ENCODE data around the gene MILR1. TPM values are rescaled to one million over a fixed set of nuclear protein-coding genes. Genes with fewer than 3 reads are reported as not detected.
A peak's percentile ranks its signal among the peaks of the same experiment; 100 is the strongest.

MILR1 gene, protein sequence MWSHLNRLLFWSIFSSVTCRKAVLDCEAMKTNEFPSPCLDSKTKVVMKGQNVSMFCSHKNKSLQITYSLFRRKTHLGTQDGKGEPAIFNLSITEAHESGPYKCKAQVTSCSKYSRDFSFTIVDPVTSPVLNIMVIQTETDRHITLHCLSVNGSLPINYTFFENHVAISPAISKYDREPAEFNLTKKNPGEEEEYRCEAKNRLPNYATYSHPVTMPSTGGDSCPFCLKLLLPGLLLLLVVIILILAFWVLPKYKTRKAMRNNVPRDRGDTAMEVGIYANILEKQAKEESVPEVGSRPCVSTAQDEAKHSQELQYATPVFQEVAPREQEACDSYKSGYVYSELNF
- 10 to 100 TPM; 17.3 to 34.4 TPM for total RNA-seq
- 1 to 10 TPM; 2.6 to 5.6 (median 4.3) TPM for polyA plus RNA-seq (ENCODE audit: insufficient read length in 6 of 6)
- long read RNA-seq, donor 1: 0 reads
- long read RNA-seq, donor 2, partial matches to known transcripts: 0 of 3 reads
- long read RNA-seq, donor 2, other reads (novel, unspliced or antisense): 0 of 3 reads
- long read RNA-seq, donor 3: 0 reads
- long read RNA-seq, donor 4, partial matches to known transcripts: 1 of 5 reads
- long read RNA-seq, donor 4, other reads (novel, unspliced or antisense): 2 of 5 reads
- long read RNA-seq, donor 5, partial matches to known transcripts: 0 of 1 reads
- long read RNA-seq, donor 5, other reads (novel, unspliced or antisense): 0 of 1 reads
- long read RNA-seq, donor 6, partial matches to known transcripts: 237 of 371 reads
- long read RNA-seq, donor 6, other reads (novel, unspliced or antisense): 132 of 371 reads
- long read RNA-seq, donor 7: 0 reads
- long read RNA-seq, donor 8: 0 reads
- long read RNA-seq, donor 9: 0 reads
- long read RNA-seq, donor 10, transcript MILR1-206 (10 exons, 1,447 nt): major isoform, 18 of 35 reads
- long read RNA-seq, donor 10, partial matches to known transcripts: 5 of 35 reads
- long read RNA-seq, donor 10, other reads (novel, unspliced or antisense): 10 of 35 reads
- long read RNA-seq, donor 11: 0 reads
- long read RNA-seq, donor 12: 0 reads

DNA sequence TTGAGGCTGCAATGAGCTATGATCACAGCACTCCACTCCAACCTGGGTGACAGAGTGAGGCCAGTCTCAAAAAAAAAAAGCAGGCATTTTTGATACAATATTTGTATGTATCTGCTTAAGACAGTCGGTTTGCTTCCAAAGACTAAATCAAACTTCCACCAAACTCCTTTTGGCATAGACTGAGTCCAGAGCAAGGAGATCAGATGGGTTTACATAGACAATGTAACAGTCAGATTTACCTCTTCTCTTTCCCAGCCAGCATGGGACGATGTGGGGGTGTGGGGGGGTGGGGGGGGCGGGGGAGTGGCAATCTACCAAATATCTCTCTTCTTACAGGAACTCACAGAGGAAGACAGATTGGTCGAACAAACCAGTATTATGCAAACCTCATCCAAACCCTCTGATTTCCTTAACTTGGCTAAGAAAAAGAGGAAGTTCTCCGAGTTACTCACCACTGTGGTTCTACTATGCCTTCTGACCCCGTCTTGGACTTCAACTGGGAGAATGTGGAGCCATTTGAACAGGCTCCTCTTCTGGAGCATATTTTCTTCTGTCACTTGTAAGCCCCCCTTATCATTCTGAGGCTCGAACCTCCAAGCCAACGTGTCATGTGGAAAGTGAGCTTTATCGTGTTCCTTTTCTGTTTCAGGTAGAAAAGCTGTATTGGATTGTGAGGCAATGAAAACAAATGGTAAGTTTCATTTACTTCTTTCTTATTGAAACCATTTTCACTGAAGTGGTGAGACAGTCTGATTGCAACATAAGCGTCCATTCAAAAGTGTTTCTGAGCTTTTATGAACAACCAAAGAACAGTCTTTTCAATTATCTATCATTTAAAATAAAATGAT is at the start of gene MILR1:
TSS of gene MILR1 (plus strand) at position 451 of the 848 bp plus-strand sequence. CDS start at position 505, 54 bp downstream.
- Histone ChIP-seq H3K9me3 (no peaks in the 10 kb centered on the region), H3K27me3 (no peaks in the 10 kb centered on the region), H3K4me3 (peak within 1 kb of the TSS; percentile 2 to 34), H3K27ac (peak within 1 kb of the TSS; percentile 89 to 94), H3K4me1 (peaks cover 0 to 53% of the 10 kb centered on the region in 2 donors), H3K36me3 (peaks cover 0 to 15% of the 10 kb centered on the region in 2 donors)
- DNase-seq (peak in 3 of 4 donors; percentile 3 to 61 (median 19)), ATAC-seq (peak; percentile 94)
- TF ChIP-seq CTCF (IDR thresholded peaks at IDR 0.05): no peak
- intact Hi-C loops (cut with DNase I): no loop called here

DNA sequence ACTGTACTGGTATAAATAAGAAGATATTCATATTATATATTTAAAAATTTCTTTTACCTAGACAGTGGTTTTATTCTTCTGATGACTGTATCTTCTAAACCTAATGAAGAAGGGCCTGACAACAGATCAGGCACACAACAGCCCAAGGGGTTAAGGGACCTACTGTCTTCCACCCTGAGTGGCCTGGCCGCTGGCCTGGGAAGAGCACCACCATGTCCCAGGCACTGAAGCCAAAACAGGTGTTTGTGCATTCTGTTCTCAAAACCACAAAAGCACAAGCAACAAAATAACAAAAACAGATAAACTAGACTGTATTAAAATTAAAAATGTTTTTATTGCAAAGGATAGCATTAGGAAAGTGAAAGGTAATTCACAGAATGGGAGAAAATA is 49.2 kb upstream of the MILR1 start:
- DNase-seq (no peak), ATAC-seq (no peak)
- H3K4me1 ChIP-seq: peaks cover 8 to 84% of the 10 kb centered on the region in 2 donors
- no peak for TF ChIP-seq CTCF (IDR thresholded peaks at IDR 0.05)
- H3K36me3 ChIP-seq: no peaks in the 10 kb centered on the region
- H3K27ac ChIP-seq: no peak overlapping the region
- no peak overlapping the region for H3K4me3 ChIP-seq
- no peaks in the 10 kb centered on the region for H3K9me3 ChIP-seq
- no peaks in the 10 kb centered on the region for H3K27me3 ChIP-seq
- intact Hi-C loops (cut with DNase I): no loop called here

- intact Hi-C loops (cut with DNase I): no loop called here
- Histone ChIP-seq H3K9me3 (no peaks in the 10 kb centered on the region), H3K27me3 (no peaks in the 10 kb centered on the region), H3K4me3 (no peak overlapping the region), H3K27ac (no peak overlapping the region), H3K36me3 (no peaks in the 10 kb centered on the region), H3K4me1 (peaks cover 8 to 89% of the 10 kb centered on the region in 2 donors)
- TF ChIP-seq CTCF (IDR thresholded peaks at IDR 0.05): no peak
- ATAC-seq: no peak
- DNase-seq: no peak
Observed at GRCh38 chr17:64400642-64401041, 48.3 kb upstream of the MILR1 start.

- TF ChIP-seq CTCF (IDR thresholded peaks at IDR 0.05): no peak
- Histone ChIP-seq H3K27ac (no peak overlapping the region), H3K36me3 (no peaks in the 10 kb centered on the region), H3K27me3 (no peaks in the 10 kb centered on the region), H3K4me1 (peaks cover 2 to 87% of the 10 kb centered on the region in 2 donors), H3K9me3 (no peaks in the 10 kb centered on the region), H3K4me3 (no peak overlapping the region)
- DNase-seq (no peak), ATAC-seq (no peak)
- intact Hi-C loops (cut with DNase I): no loop called here
Observed at GRCh38 chr17:64401244-64401860, 47.6 kb upstream of the MILR1 start.
